GM21515 (cell line): ENCODE results near the gene GRIN2B.
A peak's percentile ranks its signal among the peaks of the same experiment; 100 is the strongest.

ENCODE experiments used
- ATAC-seq: cut with Tn5 transposase; IDR thresholded peaks from one replicate; pipeline ENCODE4 v1.9.1; 2021; ENCODE audit not compliant: unreplicated experiment

GRIN2B gene

DNA sequence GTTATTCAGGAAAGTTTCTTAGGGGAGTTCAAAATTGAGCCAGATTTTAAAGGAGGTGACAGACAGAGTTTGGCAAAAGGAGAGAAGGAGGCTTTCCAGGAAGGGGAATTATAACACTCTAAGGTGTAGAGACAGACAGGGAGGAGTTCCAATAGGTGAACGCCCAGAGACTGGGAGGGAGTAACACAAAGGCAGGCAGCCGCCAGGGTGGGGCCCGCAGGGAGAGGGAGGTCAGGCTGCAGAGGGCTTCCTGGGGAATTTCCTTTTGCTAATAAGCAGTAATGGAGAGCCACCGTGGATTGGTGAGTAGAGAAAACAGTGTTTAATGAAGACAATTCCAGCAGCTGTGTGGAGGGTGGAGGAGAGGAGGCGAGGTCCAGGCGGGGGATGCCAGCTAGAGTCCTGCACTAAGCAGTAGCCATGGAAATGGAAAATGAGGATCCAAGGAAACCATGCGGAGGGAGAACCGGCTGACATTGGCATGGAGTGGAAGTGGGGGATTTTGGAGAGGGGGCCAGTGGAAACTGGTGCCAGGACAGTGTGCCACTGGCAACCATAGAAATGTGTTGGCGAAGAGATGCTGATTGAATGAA, 22.2 kb downstream of the GRIN2B start:
- ATAC-seq: no peak

DNA sequence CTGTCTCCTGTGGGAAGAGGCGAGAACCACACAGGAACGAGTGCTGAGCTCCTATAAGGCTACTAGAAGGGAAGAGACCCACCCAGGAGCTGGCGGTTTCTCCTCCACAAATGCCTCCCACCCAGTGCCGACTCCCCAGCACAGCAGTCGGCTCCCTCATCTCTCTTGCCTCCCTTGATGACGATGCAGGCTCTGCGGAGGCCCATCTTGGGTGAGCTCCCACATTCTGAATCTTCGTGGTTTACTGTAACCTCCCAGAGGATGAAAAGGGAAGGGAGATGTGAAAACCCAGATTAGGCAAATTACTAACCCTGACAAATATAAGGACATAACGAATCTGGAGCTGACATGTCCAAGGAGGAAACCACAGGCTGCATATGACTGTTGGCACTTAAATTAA, 23.8 kb downstream of the GRIN2B start:
- no peak for ATAC-seq

GRCh38 chr12:13956060-13956590, 25.3 kb downstream of the GRIN2B start:
- ATAC-seq: no peak

DNA sequence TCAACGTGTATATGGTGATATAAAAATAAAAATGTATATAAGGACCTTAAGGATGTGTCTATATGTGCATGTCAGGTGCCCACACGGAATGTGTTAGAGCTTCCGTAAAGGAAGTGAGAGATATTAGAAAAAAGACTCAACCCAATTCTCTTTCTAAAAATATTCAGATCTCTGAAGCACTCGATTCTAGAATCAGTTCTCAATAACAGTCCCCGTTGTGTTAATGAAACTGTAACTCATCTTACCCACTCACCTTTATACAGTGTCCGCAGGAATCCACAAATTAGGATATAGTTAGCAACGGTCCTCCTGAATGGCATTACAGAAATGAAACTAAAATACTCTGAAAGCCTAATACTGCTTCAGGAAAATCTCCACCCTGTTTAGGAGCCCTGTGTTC, 29.3 kb downstream of the GRIN2B start:
- no peak for ATAC-seq

DNA sequence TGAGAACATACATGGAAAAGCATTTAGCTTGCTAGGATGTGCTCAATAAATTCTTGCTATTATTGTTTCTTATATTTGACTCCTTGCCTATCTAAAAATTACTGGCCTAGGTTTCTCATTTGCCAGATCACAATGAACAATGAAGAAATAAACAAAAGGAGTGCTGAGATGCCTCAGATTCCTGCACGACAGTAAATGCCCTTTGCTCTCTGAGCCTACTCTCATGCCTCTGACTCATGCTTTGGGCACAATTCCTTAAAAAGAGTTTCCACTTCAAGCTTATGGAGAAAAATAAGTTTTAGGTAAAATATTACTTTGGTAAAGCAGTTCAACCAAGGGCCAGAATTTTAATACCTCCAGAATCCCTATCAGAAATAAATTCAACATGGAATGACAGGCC, 30.9 kb downstream of the GRIN2B start:
- no peak for ATAC-seq

GRCh38 chr12:13948621-13949020, 32.8 kb downstream of the GRIN2B start:
- no peak for ATAC-seq

DNA sequence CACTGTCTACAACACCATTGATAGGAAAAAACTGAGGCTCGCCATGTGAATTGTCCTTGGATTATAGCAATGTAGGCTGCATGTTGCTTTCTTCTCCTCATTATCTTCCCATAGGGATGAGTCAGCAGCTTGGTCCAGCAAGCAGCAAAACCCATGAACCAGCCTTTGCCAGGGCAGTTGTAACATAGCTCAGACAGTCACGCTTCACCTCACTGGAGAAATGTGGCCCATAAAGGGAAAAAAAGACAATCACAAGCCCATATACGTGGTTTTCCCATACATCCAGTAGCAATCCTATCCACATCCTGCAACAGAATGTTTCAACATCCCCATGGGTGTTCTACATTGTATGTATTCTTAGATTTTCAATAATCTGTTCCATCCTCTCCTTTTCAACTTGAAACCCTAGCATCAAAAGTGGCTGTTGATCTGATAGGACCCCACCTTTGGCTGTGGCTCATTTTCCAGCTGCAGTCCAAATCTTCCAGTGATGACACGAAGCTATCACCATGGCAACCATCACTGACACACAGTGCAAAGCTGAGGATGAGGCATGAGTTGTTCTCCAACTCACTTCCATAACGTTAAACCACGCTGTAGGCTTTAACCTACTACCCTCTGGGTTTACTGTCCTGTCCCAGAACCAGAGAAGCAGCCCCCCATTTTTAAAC, 34.0 kb downstream of the GRIN2B start:
- no peak for ATAC-seq

DNA sequence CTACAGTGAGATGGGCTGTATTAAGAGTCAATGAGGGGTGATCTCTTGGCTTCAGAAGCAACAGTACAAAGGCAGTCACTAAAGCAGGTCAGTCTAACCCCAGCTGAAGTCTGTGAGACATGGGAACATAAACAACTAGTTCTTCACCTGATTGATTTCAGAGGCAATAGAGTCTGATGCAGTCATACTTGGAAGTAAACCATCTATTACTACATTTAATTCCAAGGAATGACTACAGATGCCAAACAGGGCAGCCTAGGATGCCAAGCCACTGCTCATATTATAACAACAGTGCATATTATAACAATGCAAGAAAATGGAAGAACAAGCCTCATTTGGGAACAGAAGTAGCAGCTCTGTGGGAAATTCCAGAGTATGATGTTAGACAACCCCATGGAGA, 35.8 kb downstream of the GRIN2B start:
- no peak for ATAC-seq

DNA sequence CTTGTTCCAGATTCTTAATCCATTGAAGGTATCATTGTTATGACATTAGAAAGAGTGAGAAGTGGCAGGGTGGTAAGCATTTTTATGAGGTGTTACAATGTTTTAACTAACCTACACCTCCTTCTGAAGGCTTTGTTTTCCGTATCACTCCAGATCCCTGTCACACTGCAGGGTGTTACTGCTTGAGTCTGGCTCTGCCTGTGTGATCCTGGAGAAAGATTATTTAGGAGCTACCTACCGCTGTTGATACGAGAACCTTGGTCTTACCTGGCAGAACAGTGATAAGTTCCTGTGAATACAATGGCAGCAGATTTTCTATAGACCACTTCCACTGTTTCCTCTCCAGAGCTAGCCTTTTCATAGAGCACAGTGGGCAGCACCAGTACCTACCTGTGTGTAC, 36.2 kb downstream of the GRIN2B start:
- ATAC-seq: no peak

DNA sequence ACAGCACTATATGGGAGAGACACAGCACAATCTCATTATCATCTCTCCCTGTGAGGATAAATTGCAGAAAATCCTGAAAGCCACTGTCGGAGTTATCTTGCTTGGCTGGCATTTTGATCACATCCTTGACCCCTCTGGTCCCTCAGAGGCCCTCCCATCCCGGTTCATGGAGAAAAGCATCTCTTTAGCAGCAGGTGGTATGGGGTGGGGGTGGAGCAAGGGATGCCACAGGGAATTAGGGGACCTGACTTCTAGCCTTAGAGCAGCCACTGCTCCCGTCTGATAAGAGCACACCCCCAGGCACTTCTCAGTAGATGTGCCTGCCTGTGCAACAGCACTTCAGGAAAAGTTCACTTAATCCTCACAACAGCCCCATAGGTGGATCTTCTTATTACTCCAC, 38.6 kb downstream of the GRIN2B start:
- ATAC-seq: no peak

DNA sequence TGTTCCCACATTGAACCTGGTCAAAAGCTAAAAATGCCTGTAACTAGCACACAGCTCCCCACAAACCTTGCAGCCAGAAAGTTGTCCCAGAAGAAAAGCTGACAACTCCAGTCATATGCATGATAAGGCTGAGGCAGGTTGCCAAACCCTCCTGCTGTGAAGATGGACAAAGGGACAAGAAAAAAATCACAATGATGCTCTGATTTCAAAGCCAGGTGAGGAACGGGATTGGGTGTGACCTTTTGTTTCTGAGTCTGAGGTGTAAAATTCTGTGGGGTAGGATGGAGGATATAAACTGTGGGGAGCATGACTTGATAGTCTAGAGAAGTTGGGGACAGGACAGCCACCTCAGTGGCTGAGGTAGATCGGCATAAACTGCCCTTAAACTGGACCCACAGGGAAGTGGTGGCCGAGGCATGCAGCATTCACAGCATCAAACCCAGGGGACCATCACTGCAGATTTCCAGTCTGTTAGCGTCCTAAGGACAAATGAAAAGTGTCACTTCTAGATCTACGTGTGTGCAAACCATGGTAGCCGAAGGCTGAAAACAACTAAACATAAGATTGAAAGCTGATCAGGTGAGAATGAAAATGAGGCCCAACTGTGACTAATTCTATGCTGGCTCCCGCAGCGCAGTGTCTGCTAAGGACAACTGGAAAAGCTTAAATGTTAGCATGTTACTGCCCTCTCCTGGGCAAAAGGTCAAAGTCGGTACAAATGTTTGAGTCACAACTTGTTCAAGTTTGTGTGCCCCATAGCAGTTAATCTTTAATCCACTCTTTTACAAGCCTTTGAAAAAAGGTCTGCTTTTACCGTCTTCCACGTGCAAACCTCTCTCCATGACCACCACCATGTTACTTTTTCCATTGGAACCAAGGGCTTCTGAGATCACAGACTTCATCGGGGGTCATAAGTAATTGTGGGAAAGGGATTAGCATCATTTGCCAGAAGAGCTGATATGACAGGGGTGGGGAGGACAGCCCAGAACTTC, 39.8 kb downstream of the GRIN2B start:
- ATAC-seq: peak; percentile 73

DNA sequence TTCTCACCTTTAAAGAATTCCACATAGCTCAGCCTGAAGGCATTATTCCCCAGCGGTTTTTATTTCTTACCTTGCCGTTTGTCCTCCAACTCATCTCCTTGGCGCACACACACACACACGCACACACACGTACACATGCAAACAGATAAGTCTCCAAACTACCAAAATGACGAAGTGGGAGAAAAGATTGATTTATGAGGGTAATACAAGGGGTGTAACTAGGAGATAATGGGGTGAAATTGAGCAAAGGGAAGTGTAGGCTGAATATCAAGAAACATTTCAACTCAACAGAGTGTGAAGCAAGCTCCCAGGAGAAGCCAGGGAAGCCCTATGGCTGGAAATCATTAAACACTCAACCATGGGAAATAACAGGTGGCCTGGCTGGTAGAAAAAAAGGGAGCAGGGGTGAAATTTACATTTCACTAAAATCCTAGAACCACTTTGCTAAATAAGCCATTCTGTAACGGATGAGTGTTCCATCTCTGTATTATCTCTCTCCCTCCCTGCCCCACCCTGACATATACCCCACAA, 41.0 kb downstream of the GRIN2B start:
- no peak for ATAC-seq

- no peak for ATAC-seq
Observed at GRCh38 chr12:13937735-13938134, 43.7 kb downstream of the GRIN2B start.

- no peak for ATAC-seq
Observed at GRCh38 chr12:13935169-13935568, 46.2 kb downstream of the GRIN2B start.
